A549 (cell line): ENCODE results near the gene ACBD4. TPM values are rescaled to one million over a fixed set of nuclear protein-coding genes. Genes with fewer than 3 reads are reported as not detected.

Experiments used
- ATAC-seq, 2 experiments: fragments of 200-7000 bp in 1 of 2; fragments of >200 bp in 1 of 2; cut with Nextera tagmentation in 1 of 2; cut with Tn5 transposase in 1 of 2; 3 replicates each; pipeline versions ENCODE4 v1.8.0 to v1.9.1; 2018 to 2020; ENCODE audit warnings: mild to moderate bottlenecking in 1 of 2, moderate library complexity in 1 of 2
- CTCF ChIA-PET: fragments of 300-600 bp; sonication (Branson Sonifier 250); formaldehyde crosslinking; extraction: SDS; loops from one replicate; lab custom pipeline; 2021; ENCODE audit warnings: antibody characterized with exemption, inconsistent platforms; lab: Yijun Ruan, JAX
- POLR2A ChIA-PET: fragments of 350-600 bp; formaldehyde crosslinking; extraction: SDS; loops from one replicate; lab custom pipeline; 2021; ENCODE audit warnings: antibody characterized with exemption, inconsistent platforms; lab: Yijun Ruan, JAX
- DNase-seq, 2 experiments: peaks; one replicate each; pipeline versions ENCODE4 v3.0.0 to v3.0.0-alpha.2; 2011 to 2016; ENCODE audit warnings: low read depth in 1 of 2, low spot score in 1 of 2
- FAIRE-seq: peaks from 2 replicates; lab custom pipeline; 2011; peaks lifted over from hg19 to GRCh38; lab: Jason Lieb, UNC
- H3K27ac ChIP-seq, 2 experiments: fragments of >200 bp; sonication (Bioruptor Twin); formaldehyde crosslinking; 3 replicates each; pipeline ENCODE4 v1.5.1; 2016 to 2017
- H3K4me1 ChIP-seq: fragments of >200 bp; sonication (Bioruptor Twin); formaldehyde crosslinking; 3 replicates; pipeline ENCODE4 v1.6.1; 2016
- H3K4me2 ChIP-seq: fragments of >200 bp; sonication (Bioruptor Twin); formaldehyde crosslinking; 3 replicates; pipeline ENCODE4 v1.6.1; 2016
- H3K4me3 ChIP-seq: fragments of >200 bp; sonication (Bioruptor Twin); formaldehyde crosslinking; 3 replicates; pipeline ENCODE4 v1.5.1; 2016
- H3K9me3 ChIP-seq: fragments of >200 bp; sonication (Bioruptor Twin); formaldehyde crosslinking; 3 replicates; pipeline ENCODE4 v1.6.1; 2016
- ATOH8 ChIP-seq: fragments of 250-450 bp; sonication (Bioruptor Pico); IDR thresholded peaks from 2 replicates; pipeline ENCODE4 v1.5.0; 2020; ENCODE audit warnings: low read depth, mild to moderate bottlenecking, moderate library complexity
- CHD2 ChIP-seq: fragments of 150-350 bp; IDR thresholded peaks from 2 replicates; pipeline ENCODE4 v1.6.1; 2014; ENCODE audit warnings: low read length; ENCODE audit not compliant: partially characterized antibody
- E2F6 ChIP-seq: IDR thresholded peaks from 2 replicates; pipeline ENCODE4 v1.6.1; 2012; ENCODE audit warnings: low read depth, borderline replicate concordance
- EHMT2 ChIP-seq: fragments of 200-600 bp; sonication (generic); IDR thresholded peaks from 2 replicates; pipeline ENCODE4 v1.6.1; 2016; ENCODE audit warnings: antibody characterized with exemption, low read depth, mild to moderate bottlenecking, moderate library complexity
- ELK1 ChIP-seq: fragments of 150-350 bp; IDR thresholded peaks from 2 replicates; pipeline ENCODE4 v1.6.1; 2014; ENCODE audit warnings: low read depth, mild to moderate bottlenecking, low read length
- EP300 ChIP-seq, 2 experiments: fragments of >200 bp; sonication (Bioruptor Twin); formaldehyde crosslinking; IDR thresholded peaks; 2 replicates in 1 of 2; 3 replicates in 1 of 2; pipeline ENCODE4 v1.6.1; 2016 to 2017
- ESRRA ChIP-seq: fragments of 150-350 bp; IDR thresholded peaks from 2 replicates; pipeline ENCODE4 v1.6.1; 2014; ENCODE audit warnings: mild to moderate bottlenecking, low read length, borderline replicate concordance
- FOSB ChIP-seq: fragments of 250-450 bp; sonication (Bioruptor Pico); IDR thresholded peaks from 2 replicates; pipeline ENCODE4 v1.5.0; 2020; ENCODE audit warnings: mild to moderate bottlenecking, moderate library complexity
- GATA3 ChIP-seq: IDR thresholded peaks from 2 replicates; pipeline ENCODE4 v1.6.1; 2012; ENCODE audit warnings: borderline replicate concordance
- HDAC2 ChIP-seq: fragments of 200-600 bp; sonication (generic); IDR thresholded peaks from 2 replicates; pipeline ENCODE4 v1.6.1; 2016
- HES2 ChIP-seq: fragments of >200 bp; sonication (Bioruptor Twin); formaldehyde crosslinking; IDR thresholded peaks from 2 replicates; pipeline ENCODE4 v1.6.1; 2016
- HMGXB4 ChIP-seq: fragments of 250-450 bp; sonication (Bioruptor Pico); IDR thresholded peaks from 2 replicates; pipeline ENCODE4 v1.5.0; 2021; ENCODE audit warnings: mild to moderate bottlenecking, moderate library complexity, borderline replicate concordance
- JUN ChIP-seq, 2 experiments: fragments of >200 bp; sonication (Bioruptor Twin); formaldehyde crosslinking; IDR thresholded peaks; 2 replicates in 1 of 2; 3 replicates in 1 of 2; pipeline ENCODE4 v1.6.1; 2016 to 2017
- KDM1A ChIP-seq: fragments of 200-600 bp; sonication (generic); IDR thresholded peaks from 2 replicates; pipeline ENCODE4 v1.6.1; 2016; ENCODE audit warnings: low read depth, mild to moderate bottlenecking
- MAX ChIP-seq: IDR thresholded peaks from 2 replicates; pipeline ENCODE4 v1.6.1; 2012
- MAZ ChIP-seq: fragments of 150-350 bp; IDR thresholded peaks from 2 replicates; pipeline ENCODE4 v1.6.1; 2014; ENCODE audit warnings: antibody characterized with exemption, low read depth, low read length, borderline replicate concordance
- POLR2A ChIP-seq: IDR thresholded peaks from 2 replicates; pipeline ENCODE4 v1.6.1; 2012; ENCODE audit warnings: mild to moderate bottlenecking, low read length
- RARB ChIP-seq: fragments of 250-450 bp; sonication (Bioruptor Pico); IDR thresholded peaks from 2 replicates; pipeline ENCODE4 v1.8.0; 2021; ENCODE audit warnings: mild to moderate bottlenecking, moderate library complexity
- TP53 ChIP-seq: fragments of 250-450 bp; sonication (Bioruptor Pico); IDR thresholded peaks from 2 replicates; pipeline ENCODE4 v1.5.0; 2021; ENCODE audit warnings: mild to moderate bottlenecking, moderate library complexity
- USF2 ChIP-seq: fragments of 450-650 bp; IDR thresholded peaks from 2 replicates; pipeline ENCODE4 v1.6.1; 2014; ENCODE audit warnings: antibody characterized with exemption
- WGBS: methylation state at CpG from one replicate; pipeline ENCODE4 v1.1.6; 2017; ENCODE audit errors: missing lambda C conversion rate; 5-methylcytosine and 5-hydroxymethylcytosine counted together
- polyA plus RNA-seq, 4 experiments: library from polyadenylated mRNA; depleted of rRNA in 3 of 4; stranded (reverse); fragments of >200 nt; fragmentation: RNase III in 1 of 4; extraction: RNeasy Plus Mini Kit Qiagen cat#74134 plus additional on column Dnase treatment in 1 of 4; gene quantifications; 2 replicates in 3 of 4; 3 replicates in 1 of 4; pipeline ENCODE4 v1.2.3, GENCODE V29; 2011 to 2017

Gene ACBD4
- polyA plus RNA-seq, 2 of the 4 experiments (the other 2 are of a cell fraction): 11.4 to 13.7 TPM

- H3K4me1 ChIP-seq: peaks cover 26% of the 10 kb centered on the region
- H3K4me3 ChIP-seq: no peak overlapping the region
- no peak for TF ChIP-seq EHMT2
- TF ChIP-seq HMGXB4: no peak
- no peak for TF ChIP-seq EP300 (IDR thresholded peaks at IDR 0.05)
- TF ChIP-seq TP53: no peak
- TF ChIP-seq MAZ: no peak
- TF ChIP-seq MAX: no peak
- no peak for TF ChIP-seq GATA3
- no peak for TF ChIP-seq JUN (IDR thresholded peaks at IDR 0.05)
- TF ChIP-seq HDAC2: no peak
- ChIA-PET CTCF (interaction anchor here (0.5 to 30.6 kb wide), 7 partner anchors 10 to 112 kb away, joined by 3 to 742 read pairs (median 9); partner anchors contain the start of genes ACBD4 and PLCD3), POLR2A (interaction anchor here (0.5 to 2.0 kb wide), 3 partner anchors 22 to 37 kb away, joined by 3 to 6 read pairs (median 4); partner anchors contain the start of gene NMT1)
- no peak overlapping the region for H3K27ac ChIP-seq
- no peak overlapping the region for H3K4me2 ChIP-seq
- ATAC-seq (no peak), DNase-seq (no peak), FAIRE-seq (peak; percentile 56)
- no peaks in the 10 kb centered on the region for H3K9me3 ChIP-seq
- WGBS: 85% methylated on average over 3 of the region's 3 CpGs
These were observed 47.9 kb upstream of the ACBD4 start for GRCh38 chr17:45087504-45087975.

GRCh38 chr17:45087978-45088377 is 47.5 kb upstream of the ACBD4 start:
- Histone ChIP-seq H3K4me1 (peaks cover 31% of the 10 kb centered on the region), H3K4me2 (no peak overlapping the region)
- TF ChIP-seq RARB (CRISPR knock-in tag): no peak
- TF ChIP-seq FOSB: no peak
- TF ChIP-seq ELK1: no peak
- no peak for TF ChIP-seq USF2
- no peak for TF ChIP-seq KDM1A
- TF ChIP-seq ATOH8 (CRISPR knock-in tag): no peak
- TF ChIP-seq HES2: no peak
- TF ChIP-seq CHD2: no peak
- TF ChIP-seq GATA3: no peak
- no peak for TF ChIP-seq ESRRA
- TF ChIP-seq, all 56 proteins: peak for 0
- FAIRE-seq: no peak
- POLR2A ChIA-PET: interaction anchor here (0.5 to 2.0 kb wide), 4 partner anchors 22 to 37 kb away, joined by 3 to 6 read pairs (median 4); partner anchors contain the start of gene NMT1
- CTCF ChIA-PET: interaction anchor here (0.5 to 30.6 kb wide), 5 partner anchors 10 to 112 kb away, joined by 3 to 742 read pairs (median 11); partner anchors contain the start of genes ACBD4 and PLCD3
- no peaks in the 10 kb centered on the region for H3K9me3 ChIP-seq
- no peak for DNase-seq
- 83% methylated on average over 5 of the region's 5 CpGs for WGBS
- ATAC-seq: no peak
- H3K4me3 ChIP-seq: no peak overlapping the region
- no peak overlapping the region for H3K27ac ChIP-seq

- no peak overlapping the region for H3K27ac ChIP-seq
- DNase-seq (no peak), ATAC-seq (no peak), FAIRE-seq (peak; percentile 23)
- TF ChIP-seq E2F6: no peak
- no peak for TF ChIP-seq POLR2A
- no peak for TF ChIP-seq CHD2
- no peak for TF ChIP-seq EHMT2
- H3K4me3 ChIP-seq: no peak overlapping the region
- no peak overlapping the region for H3K4me2 ChIP-seq
- ChIA-PET CTCF (interaction anchor here (0.6 to 30.6 kb wide), 7 partner anchors 9 to 109 kb away, joined by 4 to 742 read pairs (median 9); partner anchors contain the start of genes ACBD4 and PLCD3), POLR2A (interaction anchor here (0.6 kb wide), 1 partner anchor 33 kb away, joined by 3 read pairs; no protein-coding TSS in a partner anchor)
- H3K4me1 ChIP-seq: peaks cover 38% of the 10 kb centered on the region
- H3K9me3 ChIP-seq: no peaks in the 10 kb centered on the region
- 97% methylated on average over 3 of the region's 3 CpGs for WGBS
These were observed 46.7 kb upstream of the ACBD4 start for GRCh38 chr17:45088741-45089140.
